Thoracic aorta (tissue), 2 donors: Measurements from ENCODE around the gene TNFSF10. TPM values are rescaled to one million over a fixed set of nuclear protein-coding genes. Genes with fewer than 3 reads are reported as not detected.
"Not testable (repeated sequence)": the region's sequence is repeated elsewhere in the genome, so short reads cannot be mapped to it uniquely, and the experiment has no call there.

Experiments used
- ATAC-seq: fragments of 150-250 bp; one replicate; pipeline ENCODE4 v1.8.0; 2017; ENCODE audit warnings: low read depth; ENCODE audit not compliant: insufficient number of reproducible peaks, low FRiP score
- DNase-seq: peaks from one replicate; pipeline ENCODE4 v3.0.0-alpha.2; 2020; ENCODE audit warnings: low spot score
- H3K27ac ChIP-seq, 2 donors: fragments of 200-600 bp; sonication (generic); 1 replicate in 1 of 2; 2 replicates in 1 of 2; pipeline ENCODE4 v1.5.1; 2016; ENCODE audit warnings: mild to moderate bottlenecking in 2 of 2, moderate library complexity in 2 of 2
- H3K27me3 ChIP-seq: fragments of 200-600 bp; sonication (generic); replicated peaks from 2 replicates; pipeline ENCODE4 v1.6.0; 2016; ENCODE audit warnings: mild to moderate bottlenecking; ENCODE audit not compliant: insufficient read depth
- H3K36me3 ChIP-seq: fragments of 200-600 bp; sonication (generic); one replicate; pipeline ENCODE4 v1.5.1; 2016
- H3K4me1 ChIP-seq, 2 donors: fragments of 200-600 bp; sonication (generic); 1 replicate in 1 of 2; 2 replicates in 1 of 2; pipeline versions ENCODE4 v1.5.1 to v1.6.0; 2016; ENCODE audit warnings: low read depth in 2 of 2, mild to moderate bottlenecking in 1 of 2; ENCODE audit not compliant: control insufficient read depth in 1 of 2
- H3K4me3 ChIP-seq: fragments of 200-600 bp; sonication (generic); 2 replicates; pipeline ENCODE4 v1.5.1; 2016; ENCODE audit warnings: mild to moderate bottlenecking
- H3K9me3 ChIP-seq: fragments of 200-600 bp; sonication (generic); 2 replicates; pipeline ENCODE4 v1.5.1; 2016
- CTCF ChIP-seq: fragments of 200-600 bp; sonication (generic); IDR thresholded peaks from one replicate; pipeline ENCODE4 v1.5.1; 2019; ENCODE audit warnings: antibody characterized with exemption
- total RNA-seq, 2 donors: library from RNA; depleted of rRNA; stranded (reverse); fragments of >200 nt; gene quantifications; one replicate each; pipeline versions ENCODE4 v1.1.0 to v1.2.3, GENCODE V29; 2016

The TNFSF10 gene
- total RNA-seq, 2 donors from 2014 or later: 13.8 to 16.0 TPM

GRCh38 chr3:172530101-172530561 is 6.9 kb upstream of the TNFSF10 start:
- Histone ChIP-seq H3K4me3 (no peak overlapping the region), H3K9me3 (no peaks in the 10 kb centered on the region), H3K36me3 (no peaks in the 10 kb centered on the region), H3K4me1 (no peaks in the 10 kb centered on the region), H3K27ac (no peak overlapping the region), H3K27me3 (no peaks in the 10 kb centered on the region)
- DNase-seq: no peak
- no peak for ATAC-seq
- TF ChIP-seq CTCF: no peak

GRCh38 chr3:172528677-172529076 is 5.4 kb upstream of the TNFSF10 start:
- TF ChIP-seq CTCF: no peak
- H3K27me3 ChIP-seq: no peaks in the 10 kb centered on the region
- H3K9me3 ChIP-seq: no peaks in the 10 kb centered on the region
- ATAC-seq (no peak), DNase-seq (no peak)
- no peak overlapping the region for H3K27ac ChIP-seq
- H3K4me3 ChIP-seq: no peak overlapping the region
- H3K4me1 ChIP-seq: peaks cover 0 to 8% of the 10 kb centered on the region in 2 donors
- no peaks in the 10 kb centered on the region for H3K36me3 ChIP-seq

GRCh38 chr3:172527306-172527705 is 4.1 kb upstream of the TNFSF10 start:
- Histone ChIP-seq H3K4me1 (peaks cover 0 to 9% of the 10 kb centered on the region in 2 donors), H3K4me3 (no peak overlapping the region), H3K9me3 (no peaks in the 10 kb centered on the region), H3K36me3 (no peaks in the 10 kb centered on the region), H3K27me3 (no peaks in the 10 kb centered on the region), H3K27ac (no peak overlapping the region)
- TF ChIP-seq CTCF: no peak
- ATAC-seq (no peak), DNase-seq (no peak)

GRCh38 chr3:172525116-172525613 is 1.9 kb upstream of the TNFSF10 start:
- Histone ChIP-seq H3K9me3 (no peaks in the 10 kb centered on the region), H3K4me1 (peaks cover 0 to 9% of the 10 kb centered on the region in 2 donors), H3K4me3 (no peak overlapping the region), H3K36me3 (no peaks in the 10 kb centered on the region), H3K27me3 (no peaks in the 10 kb centered on the region), H3K27ac (no peak overlapping the region)
- DNase-seq: no peak
- TF ChIP-seq CTCF: no peak
- no peak for ATAC-seq

GRCh38 chr3:172524611-172525010 is 1.4 kb upstream of the TNFSF10 start:
- no peaks in the 10 kb centered on the region for H3K27me3 ChIP-seq
- H3K9me3 ChIP-seq: no peaks in the 10 kb centered on the region
- no peak for DNase-seq
- no peak for ATAC-seq
- H3K27ac ChIP-seq: no peak overlapping the region
- no peak for TF ChIP-seq CTCF
- H3K36me3 ChIP-seq: no peaks in the 10 kb centered on the region
- H3K4me3 ChIP-seq: no peak overlapping the region
- H3K4me1 ChIP-seq: peaks cover 0 to 9% of the 10 kb centered on the region in 2 donors

GRCh38 chr3:172521837-172522726 is 1.1 kb downstream of the TNFSF10 start:
- peak overlapping the region in 1 of 2 donors; percentile 45 for H3K27ac ChIP-seq
- not testable (repeated sequence) for H3K27me3 ChIP-seq, H3K4me1 ChIP-seq, ATAC-seq, DNase-seq, H3K9me3 ChIP-seq, H3K36me3 ChIP-seq
- H3K4me3 ChIP-seq: peak overlapping the region; percentile 61
